SK-N-MC (cell line): ENCODE data around the gene DHFR2.

Experiments used
- EZH2 ChIP-seq: fragments of 200-600 bp; sonication (generic); IDR thresholded peaks from one replicate; pipeline ENCODE4 v1.6.1; 2017; ENCODE audit warnings: antibody characterized with exemption
- FOXP2 ChIP-seq: optimal IDR thresholded peaks from 2 replicates; pipeline ENCODE3; 2011; ENCODE audit warnings: mild to moderate bottlenecking, moderate library complexity; ENCODE audit not compliant: insufficient read depth; ENCODE audit errors: extremely low read length, control extremely low read depth
- POLR2AphosphoS5 ChIP-seq: IDR thresholded peaks from 2 replicates; pipeline ENCODE4 v1.6.1; 2012; ENCODE audit warnings: mild to moderate bottlenecking, low read depth, low read length, borderline replicate concordance

- TF ChIP-seq EZH2 (no peak), POLR2AphosphoS5 (no peak), FOXP2 (no peak)
Measured at GRCh38 chr3:94069194-94069813, 6.6 kb upstream of the DHFR2 start.
